Right ventricle myocardium superior (tissue), 1 donor: ENCODE measurements around the gene KCNK5. TPM values are rescaled to one million over a fixed set of nuclear protein-coding genes. Genes with fewer than 3 reads are reported as not detected.

Experiments used
- ATAC-seq: fragments of 200-7000 bp; cut with Tn5 transposase; one replicate; pipeline ENCODE4 v1.9.1; 2020; ENCODE audit warnings: mild to moderate bottlenecking; ENCODE audit not compliant: poor library complexity
- DNase-seq: peaks from one replicate; pipeline ENCODE4 v3.0.0-alpha.2; 2020
- intact Hi-C: fragments of 100-400 bp; cut with DNase I; formaldehyde crosslinking; loops from one replicate; pipeline ENCODE4 v1.11.2; 2022
- total RNA-seq: library from RNA; stranded (reverse); fragmentation: NEBNext Ultra II Directional; extraction: Animal tissue kit (Norgen Biotek cat#: 25700); gene quantifications from one replicate; pipeline ENCODE4 v1.2.1, GENCODE V29; 2021
- donor health status: DM: no; HTN: yes; CAD: no; lungs with severe emphysema.

Gene KCNK5
- total RNA-seq, 1 donor from 2014 or later, result 0.65 TPM

DNA sequence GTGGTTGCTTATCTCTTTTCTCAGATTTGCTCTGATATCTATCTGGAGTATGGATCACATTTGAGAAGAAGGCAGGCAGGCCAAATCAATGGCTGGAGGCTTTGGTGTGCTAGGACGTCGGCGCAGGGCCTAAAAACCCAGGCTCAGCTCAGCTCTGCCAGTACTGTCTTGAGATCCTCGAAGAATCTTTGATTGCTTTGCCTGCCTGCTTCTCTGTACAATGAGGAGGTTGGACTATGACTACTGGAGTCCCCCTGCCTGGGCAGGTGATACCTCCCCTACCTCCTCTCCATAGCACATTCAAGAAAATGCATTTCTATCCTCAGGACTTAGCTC is 25.1 kb downstream of the KCNK5 start:
- DNase-seq (no peak), ATAC-seq (no peak)
- intact Hi-C loops, result no loop called here

DNA sequence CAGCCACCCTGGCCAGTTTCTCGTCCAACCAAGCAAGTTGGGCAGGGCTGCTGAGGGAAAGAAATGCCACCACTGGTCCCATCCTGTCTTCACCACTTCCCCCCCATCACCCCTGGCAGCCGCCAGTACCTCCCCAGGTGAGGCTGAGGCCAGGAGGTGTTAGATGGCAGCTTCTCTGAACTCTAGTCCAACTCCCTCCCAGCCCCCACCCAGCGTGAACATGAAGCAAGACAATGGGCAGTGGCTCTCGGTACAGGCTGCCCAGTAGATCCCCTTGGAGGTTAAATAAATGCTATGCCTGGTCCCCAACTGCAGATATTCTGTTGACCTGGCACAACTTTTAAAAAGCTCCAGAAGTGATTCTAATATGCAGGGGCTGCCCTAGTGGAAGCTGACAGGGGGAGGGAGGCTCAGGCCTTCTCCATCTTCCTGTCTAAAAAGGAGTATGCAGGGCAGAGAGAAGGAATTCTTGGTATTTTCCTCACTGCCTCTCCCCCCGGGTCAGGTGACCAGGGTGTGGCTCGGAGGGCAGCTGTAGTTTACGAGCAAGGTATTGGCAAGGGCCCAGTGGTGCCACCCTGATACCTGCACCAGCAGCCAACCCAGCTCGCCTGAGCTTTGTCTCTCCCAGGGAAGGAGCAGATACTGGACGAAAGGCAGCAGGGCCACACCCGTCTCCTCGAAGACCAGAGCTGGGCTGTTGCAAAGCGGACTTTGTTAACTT is 25.7 kb downstream of the KCNK5 start:
- ATAC-seq (peak; percentile 22), DNase-seq (no peak)
- intact Hi-C loops, result no loop called here

DNA sequence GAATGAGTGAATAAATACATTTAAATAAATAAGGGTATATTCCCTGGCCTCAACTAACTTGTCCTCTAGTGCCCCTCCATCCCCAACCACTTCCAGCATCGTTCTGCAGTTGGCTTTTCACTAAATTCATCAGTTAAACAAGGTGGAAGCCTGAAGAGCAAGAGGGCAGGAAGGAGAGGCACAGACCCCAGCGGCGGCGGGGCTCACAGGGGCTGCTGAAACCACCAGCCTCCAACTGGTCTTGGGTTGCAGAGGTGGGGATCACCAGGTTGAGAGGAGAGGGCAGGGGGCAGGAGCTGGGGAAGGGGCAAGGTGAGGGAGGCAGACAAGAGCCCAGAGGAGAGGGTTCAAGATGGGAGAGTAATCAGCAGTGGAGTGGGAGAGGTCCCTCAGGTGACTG is 27.1 kb downstream of the KCNK5 start:
- DNase-seq (no peak), ATAC-seq (no peak)
- intact Hi-C loops, result no loop called here

DNA sequence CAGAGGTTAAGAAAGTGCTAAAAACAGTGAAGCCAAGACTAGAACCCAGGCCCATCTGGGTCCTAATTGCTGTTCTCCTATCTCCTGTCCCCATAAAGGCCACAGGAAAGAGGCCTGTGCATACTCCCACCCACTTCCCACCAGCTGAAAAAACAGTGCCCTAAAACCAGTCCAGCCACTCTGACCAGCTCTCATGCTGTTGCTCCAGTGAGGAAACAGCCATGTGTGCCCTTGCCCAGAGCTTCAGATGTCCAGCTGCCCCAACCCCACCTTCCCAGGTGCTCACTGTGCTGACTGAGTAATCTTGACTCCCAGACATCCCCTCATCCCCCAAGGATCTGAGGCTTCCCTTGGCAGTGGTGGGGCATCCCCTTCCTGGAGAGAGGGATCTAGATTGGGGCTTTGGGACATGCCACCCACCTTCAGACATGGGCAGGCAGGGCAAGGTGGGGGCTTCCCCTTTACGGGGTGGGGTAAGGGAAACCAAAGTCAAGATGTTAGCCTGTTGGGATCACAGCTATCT is 28.7 kb downstream of the KCNK5 start:
- ATAC-seq (no peak), DNase-seq (no peak)
- intact Hi-C loops, result no loop called here

DNA sequence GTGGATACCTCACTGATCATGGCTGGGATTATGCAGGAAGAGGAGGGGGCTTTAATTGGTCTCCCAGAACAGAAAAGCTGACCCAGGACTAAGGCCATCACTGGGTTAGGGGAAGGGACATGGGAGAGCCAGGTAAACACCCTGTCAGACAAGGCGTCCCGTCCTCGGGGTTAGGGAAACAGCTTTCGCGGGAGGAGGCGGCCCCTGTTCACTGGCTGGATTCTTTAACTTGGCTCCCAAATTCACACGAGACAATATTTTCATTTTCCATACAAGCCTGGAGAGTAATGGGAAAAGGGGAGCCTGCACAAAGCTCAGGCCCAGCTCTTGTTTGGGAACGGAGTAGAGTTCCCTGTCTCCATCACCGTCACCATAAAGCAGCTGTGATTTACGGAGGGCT is 29.3 kb downstream of the KCNK5 start:
- ATAC-seq, result no peak
- intact Hi-C loops, result no loop called here
- no peak for DNase-seq

DNA sequence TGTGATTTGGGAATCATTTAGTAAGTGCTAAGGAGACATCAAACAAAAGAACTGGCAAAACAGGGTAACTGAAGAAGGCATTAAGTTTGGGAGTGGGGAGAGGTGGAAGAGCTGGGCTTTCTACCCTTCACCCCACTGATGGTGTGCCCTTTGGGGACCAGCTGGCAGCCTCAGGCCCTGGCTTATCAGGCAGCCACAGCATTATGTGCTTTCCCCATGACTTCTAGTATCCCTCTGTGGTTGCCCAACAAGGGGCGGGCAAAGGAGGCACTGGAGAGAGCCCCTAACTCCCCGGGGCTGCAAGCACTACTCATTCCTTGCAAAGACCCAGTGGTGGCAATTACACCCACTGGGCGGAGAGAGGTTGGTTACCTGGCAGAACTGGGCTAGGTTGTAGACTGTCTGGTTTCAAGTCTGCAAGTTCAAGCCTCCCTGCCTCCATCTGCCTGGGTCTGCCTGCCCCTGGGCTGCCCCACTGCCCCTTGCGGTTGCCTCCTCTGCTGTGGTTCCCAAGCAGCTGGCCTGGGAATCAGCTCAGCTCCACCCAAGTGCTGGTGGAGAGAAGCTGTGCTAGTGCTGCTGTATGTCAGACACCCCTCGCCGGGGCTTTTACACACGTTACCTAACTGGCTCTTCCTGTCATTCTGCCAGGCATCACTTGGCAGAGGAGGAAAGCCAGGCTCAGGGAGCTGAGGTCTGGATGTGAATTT is 29.9 kb downstream of the KCNK5 start:
- no peak for DNase-seq
- ATAC-seq, result no peak
- intact Hi-C loops, result no loop called here

DNA sequence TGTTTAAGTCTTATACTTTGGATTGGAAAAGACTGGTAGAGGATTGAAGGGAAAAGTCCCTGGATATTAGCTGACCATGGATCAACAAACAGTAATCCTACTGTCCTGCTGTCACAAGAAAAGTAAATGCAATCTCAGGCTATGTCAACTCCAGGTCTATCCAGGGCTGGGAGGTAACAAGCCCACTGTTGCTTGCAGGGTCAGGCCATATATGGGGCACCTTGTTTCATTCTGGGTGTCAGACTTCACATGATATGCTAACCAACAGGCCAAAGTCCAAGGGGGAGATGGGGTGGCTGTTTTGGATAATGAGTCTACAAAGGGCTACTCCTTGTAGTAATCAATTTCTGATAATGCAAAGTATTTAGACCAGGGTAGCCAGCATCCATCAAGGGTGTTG is 30.7 kb downstream of the KCNK5 start:
- DNase-seq (no peak), ATAC-seq (no peak)
- intact Hi-C loops, result no loop called here

DNA sequence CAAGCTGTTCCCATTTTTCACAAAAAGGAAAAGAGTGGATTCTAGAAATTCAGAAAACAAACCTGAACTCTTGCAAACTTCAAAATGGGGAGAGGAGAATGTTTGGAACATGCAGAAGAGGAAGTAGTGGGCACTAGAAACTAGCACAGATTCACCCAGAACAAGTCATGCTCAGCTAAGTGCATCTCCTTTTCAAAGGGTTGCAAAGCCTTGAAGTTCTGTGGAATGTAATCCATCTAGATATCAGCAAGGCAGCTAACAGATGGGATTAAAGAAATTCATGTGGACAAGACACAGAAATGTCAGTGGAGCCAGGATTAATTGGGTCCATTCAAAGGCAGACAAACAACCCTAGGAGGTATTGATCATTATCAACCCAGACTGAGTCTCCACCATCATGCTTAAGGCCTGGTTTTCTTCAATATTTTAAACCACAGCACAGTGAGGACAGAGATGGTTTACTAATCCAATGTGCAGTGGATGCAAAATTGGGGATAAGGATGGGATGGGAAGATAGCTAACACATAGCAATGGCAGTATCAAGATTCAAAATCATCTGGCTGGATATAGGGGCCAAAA is 31.3 kb downstream of the KCNK5 start:
- intact Hi-C loops, result no loop called here

DNA sequence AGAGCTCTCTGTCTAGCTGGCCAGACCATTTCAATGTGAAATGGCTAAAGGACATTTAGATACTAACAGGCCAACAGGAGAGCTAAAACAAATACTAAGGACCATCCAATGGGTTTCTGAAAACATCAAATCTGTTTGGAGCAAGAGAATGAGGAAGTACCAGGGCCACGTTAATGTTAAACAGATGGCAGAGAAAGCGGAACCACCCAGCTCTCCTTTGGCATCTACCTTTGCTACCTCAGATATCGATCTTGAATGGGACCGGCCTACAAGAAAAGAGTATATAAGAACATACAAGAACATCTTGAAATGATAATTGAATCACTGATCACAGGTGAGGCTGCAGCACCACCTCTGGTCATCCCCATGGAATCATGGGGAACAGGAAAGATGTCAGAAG is 31.8 kb downstream of the KCNK5 start:
- ATAC-seq, result no peak

More for the DNA sequence above, 31.3 kb downstream of the KCNK5 start:
- DNase-seq (no peak), ATAC-seq (no peak)

DNA sequence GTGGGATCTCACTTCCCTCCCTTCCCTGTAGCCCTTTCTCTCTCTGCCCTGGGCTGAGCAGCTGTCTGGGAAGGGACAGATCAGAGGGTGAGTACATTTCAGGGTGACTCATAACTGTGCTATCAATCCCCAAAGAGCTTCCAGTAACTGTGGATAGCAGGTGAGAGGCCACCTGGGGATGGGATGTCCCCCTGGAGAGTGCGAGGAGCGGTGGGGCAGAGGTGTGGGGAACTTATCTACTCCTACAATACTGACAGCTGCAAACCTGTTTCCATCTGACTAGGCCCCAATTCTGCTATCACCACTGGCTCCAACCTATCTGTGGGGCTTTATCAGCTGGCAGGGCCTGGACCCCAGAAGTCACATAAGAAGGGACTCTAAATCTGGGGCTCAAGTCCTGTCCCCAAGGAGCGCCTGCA is 32.6 kb downstream of the KCNK5 start:
- DNase-seq (no peak), ATAC-seq (no peak)
- intact Hi-C loops, result no loop called here

More for the DNA sequence above, 31.8 kb downstream of the KCNK5 start:
- intact Hi-C loops, result no loop called here
- no peak for DNase-seq

DNA sequence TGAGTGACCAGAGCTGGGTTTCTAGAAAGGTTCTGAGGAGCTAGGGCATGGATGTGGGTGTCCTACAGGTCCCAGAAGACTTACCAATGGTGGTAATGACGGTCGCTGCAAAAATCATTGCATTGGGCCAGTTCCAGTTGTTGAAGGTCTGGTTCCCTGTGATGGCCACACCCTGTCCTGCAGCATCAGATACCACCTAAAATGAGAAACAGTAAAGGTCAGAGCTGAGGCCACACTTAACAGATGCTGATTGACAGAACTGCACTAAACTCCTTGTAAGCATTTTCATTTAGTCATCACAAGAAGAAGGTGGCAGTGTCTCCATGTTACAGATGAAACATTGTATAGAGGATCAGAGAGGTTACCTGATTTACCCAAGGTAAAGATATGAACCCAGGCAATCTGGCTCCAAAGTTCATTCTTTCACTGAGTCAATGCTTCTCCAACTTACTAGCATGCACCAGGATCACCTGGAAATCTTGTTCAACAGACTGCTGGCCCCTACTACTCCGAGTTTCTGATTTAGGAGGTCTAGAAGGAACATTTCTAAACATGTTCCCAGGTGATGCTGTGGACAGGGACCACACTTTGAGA is 33.4 kb downstream of the KCNK5 start:
- intact Hi-C loops, result no loop called here
- ATAC-seq (no peak), DNase-seq (no peak)

DNA sequence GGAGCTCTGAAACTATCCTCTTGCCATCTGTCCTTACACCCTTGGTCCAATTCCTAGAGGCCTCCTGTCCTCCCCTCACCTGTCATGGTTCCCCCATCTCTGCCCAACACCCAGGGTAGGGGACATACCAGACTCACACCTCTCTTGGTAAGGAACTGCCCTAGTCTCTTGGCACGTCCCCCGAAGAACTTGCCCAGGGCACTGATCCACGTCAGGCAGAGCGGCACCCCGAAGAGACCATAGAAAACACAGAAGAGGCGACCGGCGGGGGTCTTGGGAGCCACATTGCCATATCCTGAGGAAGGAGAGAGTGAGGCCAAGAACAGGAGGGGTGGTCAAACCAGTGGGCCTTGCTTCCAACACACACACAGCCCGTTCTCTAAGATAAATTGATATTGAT is 34.8 kb downstream of the KCNK5 start:
- DNase-seq, result no peak
- no peak for ATAC-seq
- intact Hi-C loops, result no loop called here

DNA sequence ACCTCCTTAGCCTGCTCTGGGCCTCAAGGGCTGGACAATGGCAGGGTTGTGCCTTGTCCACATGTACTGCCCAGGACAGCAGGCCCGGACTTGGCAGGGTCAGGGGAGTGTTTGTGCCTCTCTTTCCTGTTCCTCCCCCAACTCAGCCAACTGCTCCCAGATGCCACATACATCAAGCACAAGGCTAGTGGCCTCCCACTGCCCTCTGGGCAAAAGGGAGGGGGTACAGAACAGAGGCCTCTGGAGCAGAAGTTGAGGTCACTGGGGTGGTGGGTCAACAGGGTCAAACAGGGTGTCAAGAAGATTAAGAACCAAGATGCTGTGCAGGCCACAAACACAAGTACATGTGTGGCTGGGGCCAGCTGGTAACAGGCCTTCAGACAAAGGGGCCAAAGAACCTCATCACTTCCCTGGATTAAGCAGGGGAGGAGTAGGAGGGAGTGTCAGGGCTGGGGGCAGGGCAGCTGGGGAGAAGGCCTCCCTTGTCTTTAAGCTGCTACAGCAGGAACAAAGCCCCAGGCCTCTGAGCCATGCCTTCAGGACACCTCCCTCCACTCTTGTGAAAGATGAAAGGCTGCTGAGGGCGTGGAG is 36.0 kb downstream of the KCNK5 start:
- no peak for ATAC-seq
- no peak for DNase-seq

DNA sequence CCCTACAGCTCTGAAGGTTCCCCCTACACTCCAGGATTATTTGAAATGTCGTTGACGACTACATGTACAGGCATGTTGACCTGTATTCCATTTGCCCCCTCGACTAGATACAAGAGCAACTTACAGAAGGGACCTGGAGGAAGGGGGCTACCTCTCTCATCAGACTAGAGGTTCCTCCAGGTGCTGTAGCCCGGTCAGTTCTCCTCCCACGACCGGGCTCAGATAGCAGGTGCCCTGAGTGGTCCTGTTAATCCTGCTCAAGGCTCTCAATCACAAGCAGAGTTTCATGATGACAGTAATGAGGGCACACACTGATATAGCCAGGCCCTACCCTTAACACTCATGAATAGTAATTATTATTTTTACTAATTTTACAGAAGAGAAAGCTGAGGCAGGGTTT is 36.5 kb downstream of the KCNK5 start:
- ATAC-seq, result no peak
- intact Hi-C loops, result no loop called here
- DNase-seq, result no peak

More for the DNA sequence above, 36.0 kb downstream of the KCNK5 start:
- intact Hi-C loops, result no loop called here

DNA sequence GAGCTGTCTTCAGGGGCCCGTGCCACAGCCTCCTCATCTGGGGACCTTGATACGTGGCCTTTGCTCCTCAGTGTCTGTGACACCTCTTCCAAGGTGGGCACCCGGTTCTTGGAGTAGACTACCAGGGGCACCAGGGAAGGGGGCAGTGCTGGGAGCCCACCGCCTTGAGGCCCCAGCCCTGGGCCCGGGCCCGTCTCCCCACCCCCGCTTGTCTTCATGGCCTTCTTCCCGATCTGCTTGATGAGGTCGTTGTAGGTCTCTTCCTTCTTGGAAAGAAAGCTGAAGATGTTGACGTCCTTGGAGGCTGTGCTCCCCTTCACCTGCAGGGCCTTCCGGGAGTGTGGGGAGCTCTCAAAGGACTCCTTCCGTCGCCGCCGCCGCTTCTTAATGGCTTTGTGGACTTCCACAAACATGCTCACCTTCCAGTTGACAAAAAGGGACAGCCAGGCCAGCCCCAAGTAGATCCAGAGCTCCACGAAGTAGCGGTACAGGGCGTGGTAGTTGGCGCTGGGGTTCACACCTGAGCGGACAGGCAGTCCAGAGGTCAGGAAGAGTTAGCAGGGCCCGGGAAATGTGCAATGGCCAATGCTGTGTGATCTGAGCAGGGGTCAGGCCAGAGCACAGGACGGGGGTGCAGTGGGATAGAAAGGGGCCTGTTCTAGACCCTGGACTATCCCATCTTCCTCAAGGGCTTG is 37.9 kb downstream of the KCNK5 start:
- intact Hi-C loops, result no loop called here
- ATAC-seq (no peak), DNase-seq (no peak)

DNA sequence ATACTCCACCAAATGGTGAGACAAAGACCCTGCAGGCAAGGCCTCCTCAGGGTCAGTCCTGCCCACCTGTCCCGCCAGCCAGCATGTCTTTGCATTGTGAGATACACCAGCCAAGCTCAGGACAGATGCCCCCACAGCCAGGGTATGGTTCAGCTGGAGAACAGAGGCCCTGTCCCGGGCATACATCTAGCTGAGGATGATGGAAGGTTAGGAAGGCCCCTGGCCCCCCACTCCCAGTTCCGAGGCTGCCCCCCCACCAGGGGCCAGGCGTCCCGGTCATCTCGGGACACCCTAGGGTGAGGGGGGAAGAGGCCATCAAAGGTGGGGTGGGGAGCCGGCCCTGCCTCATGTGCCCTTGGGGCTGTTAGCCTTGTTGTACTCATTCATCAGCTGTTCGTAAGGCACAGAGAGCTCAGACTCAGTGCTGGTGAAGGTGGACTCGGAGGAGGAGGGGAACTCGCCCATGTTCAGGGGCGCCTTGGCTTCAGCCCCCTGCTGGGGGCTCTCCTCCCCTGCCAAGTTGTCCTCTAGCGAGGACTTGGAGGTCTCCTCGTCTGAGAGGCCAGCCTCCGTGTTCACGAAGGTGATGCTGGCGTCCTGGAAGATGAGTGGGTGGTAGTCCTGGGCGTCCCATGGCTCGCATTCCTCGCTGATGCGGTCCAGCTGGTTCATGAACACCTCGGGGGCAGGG is 38.6 kb downstream of the KCNK5 start:
- DNase-seq (no peak), ATAC-seq (no peak)
- intact Hi-C loops, result no loop called here

DNA sequence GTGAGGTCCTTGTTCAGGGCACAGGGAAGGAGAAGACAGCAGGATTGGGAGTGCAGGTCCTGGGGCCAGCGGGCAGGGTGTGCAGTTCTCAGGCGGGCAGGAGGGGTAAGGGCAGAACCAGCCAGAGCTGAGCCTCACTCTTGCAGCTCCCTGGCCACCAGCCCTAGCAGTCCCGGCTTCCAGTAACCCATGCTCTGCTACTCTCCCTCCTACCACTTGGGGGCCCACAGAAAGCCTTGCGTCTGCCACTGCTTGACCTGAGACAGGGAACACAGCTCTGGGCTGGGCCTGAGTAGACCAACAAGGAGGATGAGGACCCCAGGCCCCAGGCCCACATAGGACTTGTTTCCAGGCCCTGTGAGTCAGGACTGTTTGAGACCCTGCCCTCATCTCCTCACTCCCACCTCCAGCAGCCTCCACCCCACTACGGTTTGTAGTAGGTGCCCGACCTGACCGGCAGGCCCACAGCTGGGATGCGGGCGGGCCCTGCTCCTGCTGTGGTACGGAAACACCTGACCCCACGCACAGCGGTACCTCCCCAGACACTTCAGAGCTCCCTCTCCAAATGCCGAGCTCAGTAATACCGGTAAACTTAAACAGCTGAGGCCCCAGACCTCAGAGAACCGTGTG is 39.2 kb downstream of the KCNK5 start:
- ATAC-seq (peak; percentile 63), DNase-seq (peak; percentile 50)
- intact Hi-C loops, result no loop called here

DNA sequence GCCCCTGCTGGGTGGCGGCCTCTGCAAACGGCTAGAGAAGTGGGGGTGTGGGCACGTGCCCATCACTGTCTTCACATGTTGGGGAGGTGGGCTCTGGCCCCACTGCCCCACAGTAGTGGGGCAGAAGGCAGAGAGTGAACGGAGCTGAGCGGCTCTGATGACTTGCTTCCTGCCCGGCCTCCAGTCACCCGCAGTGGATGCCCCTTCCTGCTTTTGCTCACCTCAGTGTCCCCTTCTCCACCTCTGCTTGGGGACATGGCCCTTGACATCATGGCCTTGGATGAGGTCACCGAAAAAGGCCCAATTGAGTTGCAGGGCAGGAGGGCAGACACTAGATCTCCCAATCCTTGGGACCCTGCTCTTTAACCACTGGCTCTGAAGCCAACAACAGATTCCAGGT is 40.1 kb downstream of the KCNK5 start:
- intact Hi-C loops, result no loop called here

More for the DNA sequence above, 40.1 kb downstream of the KCNK5 start:
- DNase-seq, result no peak
- ATAC-seq, result no peak
